Measurements from ENCODE around the gene RPH3AL. TPM values are rescaled to one million over a fixed set of nuclear protein-coding genes. Genes with fewer than 3 reads are reported as not detected.

The RPH3AL gene
- total RNA-seq, 1 experiment from 2014 or later, result 2.5 TPM

DNA sequence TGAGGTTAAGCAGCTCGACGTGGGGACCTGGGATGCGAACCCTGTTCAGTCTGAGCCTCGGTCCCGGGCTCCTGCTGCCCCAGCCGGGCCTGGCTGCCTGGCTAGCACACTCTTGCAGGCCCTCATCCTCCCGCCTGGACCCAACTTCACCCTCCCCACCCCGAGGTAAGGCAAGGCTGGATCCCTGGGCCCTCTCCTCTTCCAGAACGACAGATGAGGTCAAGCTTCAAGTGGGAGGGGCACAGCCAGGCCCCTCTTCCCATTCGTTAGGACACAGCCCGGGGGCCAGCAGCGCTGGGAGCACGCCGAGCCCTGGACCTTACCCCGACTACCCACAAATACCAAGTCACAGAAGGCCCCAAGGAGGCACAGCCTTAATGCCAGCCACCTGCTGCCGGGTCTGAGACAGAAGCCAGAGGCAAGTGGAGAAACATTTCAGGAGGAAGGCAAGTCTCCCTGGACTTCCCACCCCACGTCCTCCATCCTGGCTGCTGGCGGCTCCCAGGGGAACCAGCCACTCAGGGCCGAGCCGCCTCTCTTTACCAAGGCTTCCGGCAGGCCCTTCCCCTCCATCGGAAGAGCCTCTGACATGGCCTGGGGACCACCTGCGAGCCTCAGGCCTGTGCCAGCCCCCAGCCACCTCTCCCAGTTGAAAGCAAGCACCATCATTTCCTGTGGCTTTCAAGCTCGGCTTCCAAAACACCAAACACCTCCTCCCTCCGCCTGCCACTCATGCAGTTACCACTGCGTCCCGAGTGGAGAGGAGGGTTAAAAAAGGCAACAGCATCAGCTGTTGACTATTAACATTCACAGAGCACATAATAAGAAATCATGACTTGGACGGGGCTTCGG lies 59.9 kb downstream of the RPH3AL start:
- no peak overlapping the region for H3K4me3 ChIP-seq

DNA sequence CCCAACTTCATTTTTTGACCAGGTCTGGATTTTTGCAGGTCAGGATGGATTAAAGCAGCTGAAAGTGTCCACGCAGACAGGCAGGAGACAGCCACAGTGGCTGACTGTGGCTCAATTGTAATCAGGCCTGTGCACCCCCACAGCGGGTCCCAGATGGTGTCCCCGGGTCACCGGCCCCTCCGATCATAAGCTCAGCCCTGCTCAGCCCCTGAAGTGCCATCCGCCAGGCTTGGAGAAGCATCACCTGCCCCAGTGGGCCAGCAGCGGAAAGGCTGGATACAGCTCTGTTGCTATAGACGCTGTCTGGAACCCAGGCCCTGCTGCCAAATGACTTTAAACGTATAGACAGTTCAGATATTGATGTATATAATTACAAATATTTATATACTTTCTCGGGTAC lies 60.6 kb downstream of the RPH3AL start:
- no peak for DNase-seq (ENCODE audit: low read depth in 1 of 2, low spot score in 2 of 2)
- H3K27me3 ChIP-seq (replicated peaks), result 0 out of 2 replicates have a peak, but pooled peaks cover 10% of the 10 kb centered on the region
- no peaks in the 10 kb centered on the region for H3K4me1 ChIP-seq (replicated peaks)
- H3K9me3 ChIP-seq (replicated peaks), result no peaks in the 10 kb centered on the region
- no peak overlapping the region for H3K27ac ChIP-seq
- H3K4me3 ChIP-seq, result no peak overlapping the region
- no peaks in the 10 kb centered on the region for H3K36me3 ChIP-seq

More for the DNA sequence above, 59.9 kb downstream of the RPH3AL start:
- Histone ChIP-seq H3K4me1 (replicated peaks) (no peaks in the 10 kb centered on the region), H3K27ac (no peak overlapping the region), H3K36me3 (no peaks in the 10 kb centered on the region), H3K9me3 (replicated peaks) (no peaks in the 10 kb centered on the region), H3K27me3 (replicated peaks) (0 out of 2 replicates have a peak, but pooled peaks cover 13% of the 10 kb centered on the region)
- DNase-seq (ENCODE audit: low read depth in 1 of 2, low spot score in 2 of 2), result no peak

DNA sequence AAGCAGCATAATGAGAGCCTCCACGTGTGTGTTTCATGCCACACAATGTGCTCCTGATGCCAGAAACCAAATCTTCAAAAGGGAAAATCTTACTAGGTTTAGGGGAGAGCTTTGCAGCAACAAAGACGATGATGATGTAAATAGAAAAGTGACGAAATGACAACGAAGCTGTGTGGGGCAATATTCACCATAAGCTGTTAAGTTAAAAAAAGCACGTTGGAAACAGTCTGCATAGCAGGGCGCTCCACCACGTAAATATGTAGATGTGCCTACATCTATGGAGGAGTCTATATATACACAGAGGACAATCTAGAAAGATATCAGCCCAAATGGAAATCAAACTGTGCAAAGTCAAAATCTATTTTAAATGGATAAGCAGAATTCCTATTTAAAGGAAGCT lies 61.0 kb downstream of the RPH3AL start:
- no peak for DNase-seq (ENCODE audit: low read depth in 1 of 2, low spot score in 2 of 2)
- Histone ChIP-seq H3K9me3 (replicated peaks) (no peaks in the 10 kb centered on the region), H3K4me1 (replicated peaks) (no peaks in the 10 kb centered on the region), H3K36me3 (no peaks in the 10 kb centered on the region), H3K4me3 (no peak overlapping the region), H3K27me3 (replicated peaks) (0 out of 2 replicates have a peak, but pooled peaks cover 6% of the 10 kb centered on the region), H3K27ac (no peak overlapping the region)

DNA sequence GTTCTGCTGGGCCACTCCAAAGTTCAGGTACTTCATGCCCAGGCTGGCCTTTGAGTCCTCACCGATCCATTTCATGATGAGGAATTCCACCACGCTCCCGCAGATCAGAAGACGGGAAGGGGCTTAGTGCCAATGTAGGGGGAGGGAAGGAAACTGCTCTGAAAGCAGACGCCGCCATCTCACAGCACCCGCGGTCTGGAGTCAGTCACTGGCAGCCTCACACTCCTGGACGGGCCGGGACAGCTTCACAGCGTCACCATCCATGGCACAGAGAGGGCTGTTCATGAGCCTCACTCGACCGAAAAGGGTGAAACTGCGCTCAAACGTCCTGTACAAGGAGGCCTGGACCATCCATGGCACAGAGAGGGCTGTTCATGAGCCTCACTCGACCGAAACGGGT lies 62.0 kb downstream of the RPH3AL start:
- no peak for DNase-seq (ENCODE audit: low read depth in 1 of 2, low spot score in 2 of 2)
- no peak overlapping the region for H3K27ac ChIP-seq
- no peaks in the 10 kb centered on the region for H3K9me3 ChIP-seq (replicated peaks)
- no peaks in the 10 kb centered on the region for H3K4me1 ChIP-seq (replicated peaks)
- no peak overlapping the region for H3K4me3 ChIP-seq
- H3K36me3 ChIP-seq, result no peaks in the 10 kb centered on the region
- 0 out of 2 replicates have a peak, but pooled peaks cover 6% of the 10 kb centered on the region for H3K27me3 ChIP-seq (replicated peaks)

DNA sequence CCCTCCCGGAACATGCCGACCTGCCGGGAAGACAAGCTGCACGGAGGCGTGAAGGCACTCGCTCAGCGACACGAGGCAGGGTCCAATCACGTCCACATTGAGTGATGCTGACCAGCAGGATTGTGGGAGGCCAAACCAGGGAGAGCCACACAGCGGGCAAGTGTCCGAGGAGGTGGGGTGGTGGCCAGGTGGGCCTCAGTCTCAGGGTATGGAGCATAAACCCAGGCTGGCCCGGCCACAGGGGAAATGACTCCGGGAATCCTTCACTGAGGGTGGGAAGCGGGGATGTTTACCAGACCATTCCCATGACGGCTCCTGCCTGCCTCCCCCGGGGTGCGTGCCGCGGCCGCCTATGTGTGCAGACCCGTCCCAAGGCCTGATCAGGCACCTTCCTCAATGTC lies 62.5 kb downstream of the RPH3AL start:
- DNase-seq (ENCODE audit: low read depth in 1 of 2, low spot score in 2 of 2), result peak in 1 of 2 experiments; percentile 33
- Histone ChIP-seq H3K9me3 (replicated peaks) (no peaks in the 10 kb centered on the region), H3K27me3 (replicated peaks) (0 out of 2 replicates have a peak, but pooled peaks cover 6% of the 10 kb centered on the region), H3K36me3 (no peaks in the 10 kb centered on the region), H3K27ac (no peak overlapping the region), H3K4me3 (no peak overlapping the region), H3K4me1 (replicated peaks) (no peaks in the 10 kb centered on the region)

DNA sequence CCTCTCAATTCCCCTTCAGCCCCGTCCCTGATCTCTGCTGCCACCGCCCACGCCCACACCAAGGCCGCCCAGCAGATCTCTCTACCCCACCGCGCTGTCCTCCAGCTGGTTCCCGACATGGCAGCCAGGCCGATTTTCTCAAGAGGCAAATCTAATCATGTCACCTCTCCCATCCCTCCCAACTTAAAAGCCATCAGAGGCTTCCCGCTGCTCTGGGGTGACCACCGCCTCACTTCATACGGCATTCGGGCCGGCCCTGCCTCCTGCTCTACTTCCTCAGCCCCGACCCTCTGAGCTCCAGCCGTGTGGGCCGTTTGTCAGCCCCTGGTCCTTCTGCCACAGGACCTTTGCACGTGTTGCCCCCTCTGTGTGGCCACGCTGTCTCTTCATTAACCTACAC lies 63.2 kb downstream of the RPH3AL start:
- Histone ChIP-seq H3K9me3 (replicated peaks) (no peaks in the 10 kb centered on the region), H3K4me3 (no peak overlapping the region), H3K4me1 (replicated peaks) (no peaks in the 10 kb centered on the region), H3K27me3 (replicated peaks) (0 out of 2 replicates have a peak, but pooled peaks cover 6% of the 10 kb centered on the region), H3K36me3 (no peaks in the 10 kb centered on the region), H3K27ac (no peak overlapping the region)
- DNase-seq (ENCODE audit: low read depth in 1 of 2, low spot score in 2 of 2), result peak in 1 of 2 experiments; percentile 31

DNA sequence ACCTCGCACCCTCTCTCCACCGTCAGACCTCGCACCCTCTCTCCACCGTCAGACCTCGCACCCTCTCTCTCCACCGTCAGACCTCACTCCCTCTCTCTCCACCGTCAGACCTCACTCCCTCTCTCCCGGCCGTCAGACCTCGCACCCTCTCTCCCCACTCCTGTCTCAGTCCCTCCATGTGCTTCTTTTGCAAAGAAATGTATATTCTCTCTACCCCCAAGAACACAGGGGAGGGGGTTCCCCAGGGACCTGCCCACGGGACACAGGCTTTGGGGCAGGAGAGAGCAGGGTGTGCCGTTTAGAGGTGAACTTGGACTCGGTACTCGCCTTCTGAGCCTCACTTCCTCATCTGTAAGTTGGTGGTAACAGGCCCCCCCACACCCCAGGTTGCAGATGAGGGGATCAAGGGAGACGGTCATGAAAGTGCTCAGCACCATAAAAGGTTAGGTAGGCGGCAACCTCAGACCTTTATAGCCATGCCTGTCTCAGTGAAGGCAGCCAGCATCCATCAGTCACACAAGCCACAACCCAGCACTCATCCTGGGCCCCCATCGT lies 63.7 kb downstream of the RPH3AL start:
- Histone ChIP-seq H3K36me3 (no peaks in the 10 kb centered on the region), H3K4me1 (replicated peaks) (no peaks in the 10 kb centered on the region), H3K27me3 (replicated peaks) (0 out of 2 replicates have a peak, but pooled peaks cover 6% of the 10 kb centered on the region), H3K4me3 (no peak overlapping the region), H3K27ac (no peak overlapping the region), H3K9me3 (replicated peaks) (no peaks in the 10 kb centered on the region)
- DNase-seq (ENCODE audit: low read depth in 1 of 2, low spot score in 2 of 2), result peak in 1 of 2 experiments; percentile 25

DNA sequence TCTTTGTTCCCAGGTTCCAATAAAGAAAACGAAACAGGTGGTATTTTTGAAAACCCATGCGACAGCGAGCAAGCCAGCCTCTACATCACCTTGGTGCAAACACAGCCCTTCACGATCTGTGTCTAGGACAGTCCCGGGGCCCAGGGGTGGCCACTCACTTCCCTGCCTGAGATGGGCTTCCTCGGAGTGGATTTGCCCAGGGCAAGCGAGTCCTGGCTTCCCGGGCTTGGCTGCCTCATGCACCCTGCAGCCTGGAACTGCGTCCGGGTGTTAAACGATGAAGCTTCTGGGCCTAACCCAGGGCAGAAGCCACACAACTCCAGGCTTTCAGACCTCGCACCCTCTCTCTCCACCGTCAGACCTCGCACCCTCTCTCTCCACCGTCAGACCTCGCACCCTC lies 66.0 kb downstream of the RPH3AL start:
- DNase-seq (ENCODE audit: low read depth in 1 of 2, low spot score in 2 of 2), result peak in 1 of 2 experiments; percentile 25
- no peaks in the 10 kb centered on the region for H3K4me1 ChIP-seq (replicated peaks)
- H3K9me3 ChIP-seq (replicated peaks), result no peaks in the 10 kb centered on the region
- no peak overlapping the region for H3K27ac ChIP-seq
- no peak overlapping the region for H3K4me3 ChIP-seq
- H3K27me3 ChIP-seq (replicated peaks), result peaks cover under 1% of the 10 kb centered on the region; the same call in 1 of the 2 replicates
- no peaks in the 10 kb centered on the region for H3K36me3 ChIP-seq

DNA sequence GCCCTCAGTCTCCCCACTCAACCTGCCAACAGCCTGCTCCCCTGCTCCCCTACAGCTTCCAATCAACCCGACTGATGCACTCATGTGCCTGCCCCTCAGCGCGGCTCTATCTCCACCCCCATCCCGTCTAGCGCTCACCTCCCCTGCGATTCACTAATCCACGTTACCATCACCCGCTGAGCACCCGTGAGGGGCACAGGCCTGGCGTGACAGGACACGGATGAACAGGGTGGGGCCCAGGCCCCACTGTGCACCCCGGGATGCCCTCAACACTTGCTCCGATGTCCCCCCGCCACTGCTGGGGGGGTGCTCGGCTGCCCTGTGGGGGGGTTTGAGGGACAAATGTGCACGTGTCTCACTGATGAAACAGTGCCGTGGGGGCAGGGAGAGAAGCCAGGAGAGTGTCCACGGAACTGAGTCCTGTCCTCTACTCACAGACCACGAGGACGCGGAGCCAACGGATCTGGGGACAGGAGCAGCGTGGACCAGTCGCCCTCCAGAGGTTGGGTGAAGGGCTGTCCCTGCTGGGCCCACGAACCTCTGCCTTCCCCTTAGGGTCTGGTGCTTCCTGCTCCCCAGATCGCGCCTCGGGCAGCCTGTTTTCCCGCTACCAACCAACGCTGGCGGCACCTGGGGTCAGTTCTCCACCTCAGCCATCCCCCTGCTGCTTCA lies 66.7 kb downstream of the RPH3AL start:
- H3K4me1 ChIP-seq (replicated peaks), result no peaks in the 10 kb centered on the region
- peak in 1 of 2 experiments; percentile 35 for DNase-seq (ENCODE audit: low read depth in 1 of 2, low spot score in 2 of 2)
- no peaks in the 10 kb centered on the region for H3K36me3 ChIP-seq
- no peak overlapping the region for H3K4me3 ChIP-seq
- no peaks in the 10 kb centered on the region; the same call in 1 of the 2 replicates for H3K27me3 ChIP-seq (replicated peaks)
- H3K27ac ChIP-seq, result no peak overlapping the region
- H3K9me3 ChIP-seq (replicated peaks), result no peaks in the 10 kb centered on the region

DNA sequence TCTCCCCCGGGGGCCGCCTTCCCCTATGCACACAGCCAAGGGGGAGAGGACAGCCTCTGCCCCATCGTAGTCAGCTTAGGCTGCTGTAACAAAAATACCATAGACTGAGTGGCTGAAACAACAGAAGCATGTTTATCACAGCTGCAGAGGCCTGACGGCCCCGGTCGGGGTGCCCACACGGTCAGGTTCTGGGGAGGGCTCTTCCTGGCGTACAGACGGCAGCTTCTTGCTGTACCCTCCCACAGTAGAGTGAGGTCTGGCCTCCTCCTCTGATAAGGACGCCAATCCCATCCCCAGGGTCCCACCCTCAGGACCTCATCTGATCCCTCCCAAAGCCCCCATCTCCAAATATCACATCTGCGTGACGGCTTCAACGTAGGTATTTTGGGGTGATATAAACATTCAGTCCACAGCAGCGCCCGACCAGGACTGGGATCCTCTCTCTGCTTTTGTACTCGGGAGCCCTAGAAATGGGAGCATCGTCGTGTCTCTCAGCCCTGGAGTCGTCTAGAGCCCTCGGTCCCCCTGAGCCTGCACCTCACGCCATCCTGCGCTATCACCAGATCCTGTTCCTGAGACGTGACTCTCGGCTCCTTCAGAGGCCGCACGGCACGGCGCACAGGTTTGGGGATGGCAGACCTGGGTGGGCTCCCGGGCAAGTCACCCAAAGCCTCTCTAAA lies 67.8 kb downstream of the RPH3AL start:
- H3K4me1 ChIP-seq (replicated peaks), result no peaks in the 10 kb centered on the region
- no peaks in the 10 kb centered on the region for H3K36me3 ChIP-seq
- no peak overlapping the region for H3K4me3 ChIP-seq
- no peak overlapping the region for H3K27ac ChIP-seq
- H3K27me3 ChIP-seq (replicated peaks), result peaks cover 2% of the 10 kb centered on the region
- H3K9me3 ChIP-seq (replicated peaks), result no peaks in the 10 kb centered on the region
- peak in 1 of 2 experiments; percentile 23 for DNase-seq (ENCODE audit: low read depth in 1 of 2, low spot score in 2 of 2)

DNA sequence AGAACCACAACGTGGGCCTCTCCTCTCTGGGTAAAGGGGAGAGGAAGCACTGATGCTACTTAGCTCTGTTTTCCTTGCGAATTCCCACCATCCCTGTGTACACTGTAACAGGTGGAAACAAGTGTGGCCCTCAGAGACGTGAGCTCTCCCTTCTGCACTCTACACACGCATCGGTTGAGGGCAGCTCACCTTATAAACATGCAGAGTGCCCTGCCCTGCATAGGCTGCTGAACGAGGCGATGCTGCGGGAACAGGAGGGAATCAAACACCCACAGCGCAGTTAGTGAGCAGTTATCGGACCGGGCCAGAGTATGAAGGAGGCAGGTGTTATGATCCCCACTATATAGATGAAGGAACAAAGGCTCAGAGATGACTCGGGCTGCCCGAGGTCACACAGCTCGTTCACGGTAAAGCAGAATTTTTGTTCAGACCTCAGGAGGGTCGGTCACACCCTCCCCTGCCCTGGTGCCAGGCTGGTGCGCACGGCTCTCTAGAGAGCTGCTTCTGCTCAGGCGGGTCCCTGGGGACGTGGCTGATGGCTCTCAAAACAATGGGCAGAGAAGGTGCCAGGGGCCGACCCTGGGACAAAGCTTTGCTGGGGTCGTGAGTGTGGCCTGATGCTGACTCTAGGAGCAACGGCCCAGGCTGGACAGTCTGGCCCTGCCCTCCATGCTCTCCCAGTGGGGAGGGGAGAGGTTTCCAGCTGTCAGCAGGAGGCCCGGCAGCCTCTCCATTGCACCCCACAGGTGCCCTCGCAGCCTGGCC lies 68.5 kb downstream of the RPH3AL start:
- Histone ChIP-seq H3K36me3 (no peaks in the 10 kb centered on the region), H3K27me3 (replicated peaks) (peaks cover 8% of the 10 kb centered on the region), H3K27ac (no peak overlapping the region), H3K4me3 (no peak overlapping the region), H3K4me1 (replicated peaks) (no peaks in the 10 kb centered on the region), H3K9me3 (replicated peaks) (no peaks in the 10 kb centered on the region)
- DNase-seq (ENCODE audit: low read depth in 1 of 2, low spot score in 2 of 2), result peak in 1 of 2 experiments; percentile 17

DNA sequence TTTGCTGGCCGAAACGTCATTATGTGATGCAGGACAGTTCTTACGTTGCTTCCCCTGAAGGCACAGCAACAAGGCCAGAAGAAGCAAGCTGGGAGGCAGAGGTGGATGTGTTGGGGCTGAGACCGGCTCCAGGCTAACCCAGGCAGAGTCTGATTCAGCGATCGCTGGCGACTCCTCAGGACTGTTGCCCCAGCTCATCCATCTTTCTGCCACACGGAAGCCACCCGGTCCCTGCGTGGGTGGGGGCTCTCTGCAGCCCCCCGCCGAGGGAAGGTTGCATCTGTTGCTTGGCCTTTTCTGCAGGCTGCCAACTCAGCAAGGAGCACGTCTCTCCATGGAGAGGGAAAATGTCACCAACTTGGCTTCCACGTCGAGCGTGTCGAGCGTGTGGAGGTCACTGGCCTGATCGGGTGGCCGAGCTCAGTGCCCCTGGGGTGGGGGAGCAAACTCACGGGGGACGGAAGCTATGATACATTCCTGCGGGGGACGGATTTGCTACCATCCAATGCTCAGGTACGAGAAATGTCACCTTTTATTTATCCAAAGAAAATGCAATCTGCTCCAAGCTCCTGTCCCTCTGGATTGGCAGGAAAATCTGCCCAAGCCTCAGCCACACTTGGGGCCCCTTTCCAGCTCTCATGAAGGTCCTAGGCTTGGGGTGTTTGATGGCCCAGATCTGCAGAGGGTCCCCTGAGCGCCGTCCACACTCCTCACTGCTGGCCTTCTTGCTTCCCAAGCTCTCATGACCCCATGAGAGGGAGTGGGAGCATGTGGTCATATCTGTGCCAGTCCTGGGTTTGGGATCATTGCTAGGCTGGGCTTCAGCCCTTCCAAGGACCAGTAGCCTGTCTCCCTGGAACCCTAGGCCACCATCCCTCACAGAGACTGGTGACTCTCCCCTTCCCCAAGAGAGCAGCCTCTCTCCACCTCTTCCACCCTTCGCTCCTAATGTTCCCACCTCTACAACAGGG lies 69.4 kb downstream of the RPH3AL start:
- peaks cover 8% of the 10 kb centered on the region for H3K27me3 ChIP-seq (replicated peaks)
- no peaks in the 10 kb centered on the region for H3K9me3 ChIP-seq (replicated peaks)
- H3K4me3 ChIP-seq, result no peak overlapping the region
- no peaks in the 10 kb centered on the region for H3K4me1 ChIP-seq (replicated peaks)
- DNase-seq (ENCODE audit: low read depth in 1 of 2, low spot score in 2 of 2), result peak in 1 of 2 experiments; percentile 15
- H3K27ac ChIP-seq, result no peak overlapping the region
- no peaks in the 10 kb centered on the region for H3K36me3 ChIP-seq

Measured in SJSA1 (cell line).